Peyer's patch (tissue), 4 donors: ENCODE data around the gene MAPKBP1. TPM values are rescaled to one million over a fixed set of nuclear protein-coding genes. Genes with fewer than 3 reads are reported as not detected.

Experiments
- DNase-seq, 3 donors: peaks; one replicate each; pipeline ENCODE4 v3.0.0-alpha.2; 2017 to 2019
- H3K27ac ChIP-seq, 4 donors: fragments of 200-600 bp; sonication (generic); one replicate each; pipeline ENCODE4 v1.5.1; 2016 to 2019
- H3K27me3 ChIP-seq, 2 donors: fragments of 200-600 bp; sonication (generic); one replicate each; pipeline ENCODE4 v1.5.1; 2019
- H3K36me3 ChIP-seq, 3 donors: fragments of 200-600 bp; sonication (generic); one replicate each; pipeline ENCODE4 v1.5.1; 2016 to 2019
- H3K4me1 ChIP-seq, 4 donors: fragments of 200-600 bp; sonication (generic); one replicate each; pipeline ENCODE4 v1.5.1; 2016 to 2019
- H3K4me3 ChIP-seq, 4 donors: fragments of 200-600 bp; sonication (generic); 1 replicate in 3 of 4; 2 replicates in 1 of 4; pipeline ENCODE4 v1.5.1; 2016 to 2019; ENCODE audit warnings: mild to moderate bottlenecking in 1 of 4
- H3K9me3 ChIP-seq, 4 donors: fragments of 200-600 bp; sonication (generic); one replicate each; pipeline ENCODE4 v1.5.1; 2016 to 2019; ENCODE audit warnings: mild to moderate bottlenecking in 1 of 4
- POLR2A ChIP-seq, 2 donors: fragments of 450-650 bp; IDR thresholded peaks; one replicate each; pipeline ENCODE4 v1.5.1; 2017; ENCODE audit warnings: antibody characterized with exemption in 2 of 2, mild to moderate bottlenecking in 2 of 2, moderate library complexity in 2 of 2
- total RNA-seq, 4 donors: library from RNA; depleted of rRNA; stranded (reverse); fragments of >200 nt; gene quantifications; one replicate each; pipeline ENCODE4 v1.1.0, GENCODE V29; 2016
- TF ChIP-seq, protein P1 (sequence below), 6 experiments: fragments of 450-650 bp in 4 of 6; fragments of 200-600 bp in 2 of 6; sonication (generic) in 1 of 6; IDR thresholded peaks; one replicate each; pipeline ENCODE4 v1.5.1; 2017 to 2019; ENCODE audit warnings: antibody characterized with exemption in 6 of 6, mild to moderate bottlenecking in 3 of 6, moderate library complexity in 1 of 6

MAPKBP1 gene
- total RNA-seq, 4 donors from 2014 or later = 29.7 to 69.8 (median 48.7) TPM

DNA sequence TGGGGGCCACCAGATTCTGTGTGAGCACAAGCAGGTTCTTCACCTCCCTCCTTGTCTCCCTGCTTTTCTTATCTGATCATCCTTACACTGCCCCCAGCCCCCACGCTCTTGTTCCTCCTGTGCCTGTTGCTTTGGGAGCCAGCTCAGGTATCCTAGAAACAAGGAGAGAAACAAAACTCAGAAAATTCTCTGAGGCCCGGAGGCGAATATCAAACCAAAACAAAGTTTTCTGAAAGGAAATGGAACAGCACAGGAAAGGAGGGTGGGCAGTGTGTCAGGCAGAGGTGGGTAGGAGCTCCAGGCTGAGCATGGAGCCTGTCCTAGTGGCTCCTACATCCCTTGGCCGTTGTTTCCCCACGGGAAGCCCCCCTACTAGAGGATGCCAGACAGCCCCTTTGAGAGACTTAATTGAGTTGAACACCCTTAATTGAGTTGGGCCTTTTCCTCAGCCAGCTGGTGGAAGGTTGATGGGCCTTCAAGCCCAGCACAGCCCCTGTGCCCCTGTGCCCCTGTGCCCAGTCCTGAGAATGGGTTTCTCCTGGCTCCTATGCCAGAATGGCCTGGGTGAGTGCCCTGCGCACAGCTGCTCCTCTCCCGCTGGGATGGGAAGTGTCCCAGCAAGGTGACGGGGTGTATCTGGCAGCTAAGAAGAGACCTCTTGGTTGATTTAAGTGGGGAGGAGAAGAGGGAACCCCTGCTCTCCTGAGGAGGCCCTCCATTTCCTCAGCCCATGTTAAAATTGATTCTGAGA is 30.8 kb downstream of the MAPKBP1 start:
- H3K27me3 ChIP-seq = no peaks in the 10 kb centered on the region
- DNase-seq = no peak
- H3K9me3 ChIP-seq = no peaks in the 10 kb centered on the region
- no peak for TF ChIP-seq POLR2A (IDR thresholded peaks at IDR 0.05)
- TF ChIP-seq, protein P1, sequence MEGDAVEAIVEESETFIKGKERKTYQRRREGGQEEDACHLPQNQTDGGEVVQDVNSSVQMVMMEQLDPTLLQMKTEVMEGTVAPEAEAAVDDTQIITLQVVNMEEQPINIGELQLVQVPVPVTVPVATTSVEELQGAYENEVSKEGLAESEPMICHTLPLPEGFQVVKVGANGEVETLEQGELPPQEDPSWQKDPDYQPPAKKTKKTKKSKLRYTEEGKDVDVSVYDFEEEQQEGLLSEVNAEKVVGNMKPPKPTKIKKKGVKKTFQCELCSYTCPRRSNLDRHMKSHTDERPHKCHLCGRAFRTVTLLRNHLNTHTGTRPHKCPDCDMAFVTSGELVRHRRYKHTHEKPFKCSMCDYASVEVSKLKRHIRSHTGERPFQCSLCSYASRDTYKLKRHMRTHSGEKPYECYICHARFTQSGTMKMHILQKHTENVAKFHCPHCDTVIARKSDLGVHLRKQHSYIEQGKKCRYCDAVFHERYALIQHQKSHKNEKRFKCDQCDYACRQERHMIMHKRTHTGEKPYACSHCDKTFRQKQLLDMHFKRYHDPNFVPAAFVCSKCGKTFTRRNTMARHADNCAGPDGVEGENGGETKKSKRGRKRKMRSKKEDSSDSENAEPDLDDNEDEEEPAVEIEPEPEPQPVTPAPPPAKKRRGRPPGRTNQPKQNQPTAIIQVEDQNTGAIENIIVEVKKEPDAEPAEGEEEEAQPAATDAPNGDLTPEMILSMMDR (IDR thresholded peaks at IDR 0.05) = no peak
- peaks cover 0 to 8% (median 0%) of the 10 kb centered on the region in 4 donors for H3K4me1 ChIP-seq
- H3K27ac ChIP-seq = peak overlapping the region in 1 of 4 donors; percentile 62
- H3K36me3 ChIP-seq = peaks cover 0 to 12% (median 0%) of the 10 kb centered on the region in 3 donors
- H3K4me3 ChIP-seq = no peak overlapping the region

DNA sequence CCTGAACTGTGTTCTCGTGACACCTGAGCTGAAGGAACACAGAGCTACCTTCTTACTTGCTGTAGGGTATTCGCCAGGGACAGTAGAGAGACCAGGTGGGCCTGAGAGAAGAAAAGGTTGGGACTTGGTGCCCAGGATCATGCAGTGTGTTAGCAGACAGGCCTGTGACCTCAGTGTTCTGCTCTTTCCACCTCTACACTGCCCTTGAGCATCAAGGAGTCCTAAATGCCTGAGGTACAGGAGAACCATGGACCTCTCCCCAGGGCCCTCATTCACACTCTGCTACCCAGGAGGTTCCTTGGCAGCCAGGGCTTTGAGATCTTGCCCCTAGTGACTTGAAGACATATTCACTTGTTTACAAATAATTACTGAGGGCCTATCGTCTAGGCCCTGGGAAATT is 31.4 kb downstream of the MAPKBP1 start:
- DNase-seq = no peak
- Histone ChIP-seq H3K4me1 (peaks cover 0 to 8% (median 0%) of the 10 kb centered on the region in 4 donors), H3K9me3 (no peaks in the 10 kb centered on the region), H3K36me3 (peaks cover 0 to 7% (median 0%) of the 10 kb centered on the region in 3 donors), H3K4me3 (no peak overlapping the region), H3K27ac (peak overlapping the region in 1 of 4 donors; percentile 62), H3K27me3 (no peaks in the 10 kb centered on the region)
- TF ChIP-seq, protein P1 (IDR thresholded peaks at IDR 0.05) = no peak
- TF ChIP-seq POLR2A (IDR thresholded peaks at IDR 0.05) = no peak

DNA sequence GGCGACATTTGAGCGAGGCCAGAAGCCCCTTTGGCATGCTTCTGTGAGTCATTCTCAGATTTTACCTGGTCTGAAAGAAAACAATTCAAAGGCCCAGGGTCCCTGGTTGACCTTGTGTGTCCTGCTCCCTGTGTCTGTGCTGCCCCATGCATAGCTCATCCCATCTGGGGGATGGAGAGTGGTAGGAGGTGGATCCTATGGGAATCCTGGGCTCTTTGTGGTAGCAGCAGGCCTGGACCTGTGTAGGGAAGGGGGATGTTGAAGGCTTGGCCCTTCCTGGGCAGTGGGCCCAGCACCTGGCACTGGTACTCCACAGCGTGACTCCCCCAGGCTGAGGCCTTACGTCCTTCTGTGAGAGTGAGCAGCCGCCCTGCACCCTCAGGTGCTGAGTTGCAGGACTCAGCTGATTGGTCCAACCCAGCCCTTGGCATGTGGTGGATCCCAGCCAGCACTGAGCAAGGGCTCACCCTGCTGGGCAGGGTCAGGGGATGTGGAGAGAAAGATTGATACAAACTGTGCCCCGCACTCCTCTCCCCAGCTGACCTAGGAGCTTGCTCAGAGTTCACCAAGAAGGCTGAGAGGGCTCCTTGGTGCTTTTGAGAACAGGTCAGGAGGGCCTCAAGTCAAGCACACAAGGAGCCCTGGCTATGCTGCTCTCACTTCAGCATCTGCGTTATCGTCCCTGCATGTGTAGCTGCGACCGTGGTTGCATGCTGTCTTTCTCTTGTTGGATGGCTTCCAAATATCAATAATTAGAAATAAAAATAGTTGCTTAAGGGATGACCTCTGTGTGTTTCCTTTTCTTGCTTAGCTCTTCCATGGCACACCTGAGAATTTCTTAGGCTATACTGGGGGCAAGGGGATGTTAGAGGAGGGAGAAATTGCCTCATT is 32.3 kb downstream of the MAPKBP1 start:
- Histone ChIP-seq H3K27ac (peak overlapping the region in 1 of 4 donors; percentile 62), H3K27me3 (no peaks in the 10 kb centered on the region), H3K4me3 (no peak overlapping the region), H3K36me3 (peaks cover 0 to 7% (median 0%) of the 10 kb centered on the region in 3 donors), H3K4me1 (peaks cover 0 to 8% (median 0%) of the 10 kb centered on the region in 4 donors), H3K9me3 (no peaks in the 10 kb centered on the region)
- TF ChIP-seq, protein P1 (IDR thresholded peaks at IDR 0.05) = peak in 3 of 6 experiments; percentile 26 to 32 (median 29)
- no peak for TF ChIP-seq POLR2A (IDR thresholded peaks at IDR 0.05)
- no peak for DNase-seq

DNA sequence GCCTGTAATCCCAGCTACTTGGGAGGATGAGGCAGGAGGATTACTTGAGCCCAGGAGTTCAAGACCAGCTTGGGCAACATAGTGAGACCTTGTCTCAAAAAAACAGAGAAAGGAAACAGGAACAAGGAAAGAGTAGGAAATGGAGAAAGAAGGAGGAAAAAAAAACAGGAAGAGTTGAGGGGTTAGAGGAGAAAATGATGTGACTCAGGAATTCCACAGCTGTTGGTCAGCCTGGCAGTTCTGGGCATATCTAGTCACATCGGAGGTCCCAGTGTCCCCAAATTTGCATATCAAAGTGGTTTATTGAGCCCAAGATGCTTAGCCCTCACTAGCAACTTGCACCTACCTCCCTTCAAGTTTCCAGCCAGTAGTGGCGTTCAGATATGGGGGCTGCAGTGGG is 34.8 kb downstream of the MAPKBP1 start:
- Histone ChIP-seq H3K27ac (no peak overlapping the region), H3K4me1 (peaks cover 0 to 7% (median 0%) of the 10 kb centered on the region in 4 donors), H3K9me3 (no peaks in the 10 kb centered on the region), H3K4me3 (no peak overlapping the region), H3K27me3 (no peaks in the 10 kb centered on the region), H3K36me3 (peaks cover 0 to 16% (median 0%) of the 10 kb centered on the region in 3 donors)
- no peak for TF ChIP-seq POLR2A (IDR thresholded peaks at IDR 0.05)
- TF ChIP-seq, protein P1 (IDR thresholded peaks at IDR 0.05) = no peak
- no peak for DNase-seq

DNA sequence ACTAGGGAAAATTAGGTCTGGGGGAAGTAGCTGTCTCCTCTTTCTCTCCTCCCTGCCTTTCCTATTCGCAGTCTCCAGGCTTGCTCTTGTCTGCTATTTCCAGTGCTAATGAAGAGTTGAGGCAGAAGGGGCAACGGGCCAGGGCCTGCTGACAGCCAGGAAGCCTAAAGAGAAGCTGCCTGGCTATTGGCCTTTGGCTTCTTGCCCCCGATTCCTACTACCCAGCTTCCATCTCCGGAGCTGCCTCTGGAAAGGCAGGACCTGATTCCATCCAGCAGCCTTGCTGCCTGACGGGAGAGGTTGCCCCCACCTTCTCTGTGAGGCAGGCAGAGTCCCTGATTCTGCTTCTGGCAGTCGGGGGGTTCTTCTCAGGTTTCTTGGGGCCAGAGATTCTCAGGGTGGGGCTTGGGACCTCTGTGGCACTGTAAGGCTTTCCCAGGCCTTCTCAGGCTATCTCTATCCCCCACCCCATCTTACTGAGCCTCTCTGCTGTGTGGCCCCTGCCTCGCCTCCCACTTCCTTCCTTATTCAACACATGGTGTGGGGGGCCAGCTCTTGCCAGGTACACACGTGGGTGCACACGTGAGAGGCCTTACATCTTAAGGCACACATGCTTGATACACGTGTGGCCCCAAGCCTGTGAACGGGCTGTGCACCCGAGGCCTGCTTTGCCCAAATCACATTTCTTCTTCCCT is 35.4 kb downstream of the MAPKBP1 start:
- H3K4me1 ChIP-seq = peaks cover 0 to 1% (median 0%) of the 10 kb centered on the region in 4 donors
- no peak overlapping the region for H3K4me3 ChIP-seq
- no peak for DNase-seq
- H3K36me3 ChIP-seq = peaks cover 0 to 16% (median 0%) of the 10 kb centered on the region in 3 donors
- H3K9me3 ChIP-seq = no peaks in the 10 kb centered on the region
- no peaks in the 10 kb centered on the region for H3K27me3 ChIP-seq
- TF ChIP-seq POLR2A (IDR thresholded peaks at IDR 0.05) = no peak
- TF ChIP-seq, protein P1 (IDR thresholded peaks at IDR 0.05) = no peak
- H3K27ac ChIP-seq = no peak overlapping the region
